Iris pigment epithelial cell (primary cell): Measurements from ENCODE around the gene CTU2.
"Not testable (repeated sequence)": the region's sequence is repeated elsewhere in the genome, so short reads cannot be mapped to it uniquely, and the experiment has no call there.

Experiments
- DNase-seq: peaks from one replicate; pipeline ENCODE4 v3.0.0-alpha.2; 2011; ENCODE audit warnings: low read depth

CTU2 gene

GRCh38 chr16:88706229-88706964 lies at the start of gene CTU2, which contains the start of gene RNF166:
TSS of gene CTU2 (plus strand) at chr16:88706503. CDS start at chr16:88706531, 28 bp downstream.
TSS of gene RNF166 (minus strand) at chr16:88706408. CDS start at chr16:88706325, 83 bp downstream.
- DNase-seq: peak; percentile 86

DNA sequence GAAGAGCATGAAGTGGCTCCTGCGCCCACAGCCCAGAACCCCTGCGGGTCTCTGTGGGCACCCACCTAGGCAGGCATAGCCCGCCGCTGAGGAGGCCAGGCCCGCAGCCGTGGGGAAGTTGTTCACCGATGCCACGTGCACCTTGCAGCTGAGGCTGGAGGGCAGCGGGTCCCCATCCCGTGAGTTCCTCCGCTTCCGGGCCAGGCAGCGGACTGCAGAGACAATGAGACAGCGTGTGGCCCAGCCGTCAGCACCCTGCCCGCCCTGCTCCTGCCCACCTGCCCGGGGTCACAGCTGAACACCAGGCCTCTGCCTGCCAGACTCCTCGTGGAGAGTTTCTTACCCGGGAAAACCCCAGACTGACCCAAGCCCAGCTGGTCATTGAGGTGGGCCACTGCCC lies 48.9 kb upstream of the CTU2 start:
- DNase-seq: no peak

- no peak for DNase-seq
Observed at GRCh38 chr16:88658714-88659113, 47.6 kb upstream of the CTU2 start.

GRCh38 chr16:88659160-88659559 lies 47.1 kb upstream of the CTU2 start:
- DNase-seq: no peak

GRCh38 chr16:88661468-88661867 lies 44.8 kb upstream of the CTU2 start:
- DNase-seq: no peak

DNA sequence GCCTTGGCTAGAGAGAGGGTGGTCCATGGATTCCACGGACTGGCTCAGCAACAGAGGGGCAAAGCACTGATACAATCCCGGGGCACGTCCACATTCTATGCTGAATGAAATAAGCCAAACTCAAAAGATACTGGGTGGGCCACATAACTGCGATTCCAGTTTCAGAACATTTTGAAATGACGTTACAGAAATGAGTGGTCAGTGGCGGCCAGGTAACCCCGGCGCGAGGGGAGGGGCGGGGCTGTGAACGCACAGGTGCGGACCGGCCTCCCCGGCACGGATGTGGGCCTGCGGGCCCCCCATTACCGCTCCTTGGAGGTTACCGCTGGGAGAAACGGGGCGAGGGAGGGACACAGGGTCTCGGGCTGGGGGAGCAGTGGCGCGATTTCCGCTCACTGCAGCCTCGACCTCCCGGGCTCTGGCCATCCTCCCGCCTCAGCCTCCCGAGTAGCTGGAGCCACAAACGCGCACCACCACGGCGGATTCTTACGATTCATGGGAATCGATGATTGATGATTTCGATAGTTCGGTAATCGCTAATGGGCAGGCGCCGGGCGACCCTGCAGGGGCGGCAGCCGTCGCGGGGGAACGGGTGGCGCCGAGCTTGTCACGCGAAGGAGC lies 44.0 kb upstream of the CTU2 start:
- no peak for DNase-seq

DNA sequence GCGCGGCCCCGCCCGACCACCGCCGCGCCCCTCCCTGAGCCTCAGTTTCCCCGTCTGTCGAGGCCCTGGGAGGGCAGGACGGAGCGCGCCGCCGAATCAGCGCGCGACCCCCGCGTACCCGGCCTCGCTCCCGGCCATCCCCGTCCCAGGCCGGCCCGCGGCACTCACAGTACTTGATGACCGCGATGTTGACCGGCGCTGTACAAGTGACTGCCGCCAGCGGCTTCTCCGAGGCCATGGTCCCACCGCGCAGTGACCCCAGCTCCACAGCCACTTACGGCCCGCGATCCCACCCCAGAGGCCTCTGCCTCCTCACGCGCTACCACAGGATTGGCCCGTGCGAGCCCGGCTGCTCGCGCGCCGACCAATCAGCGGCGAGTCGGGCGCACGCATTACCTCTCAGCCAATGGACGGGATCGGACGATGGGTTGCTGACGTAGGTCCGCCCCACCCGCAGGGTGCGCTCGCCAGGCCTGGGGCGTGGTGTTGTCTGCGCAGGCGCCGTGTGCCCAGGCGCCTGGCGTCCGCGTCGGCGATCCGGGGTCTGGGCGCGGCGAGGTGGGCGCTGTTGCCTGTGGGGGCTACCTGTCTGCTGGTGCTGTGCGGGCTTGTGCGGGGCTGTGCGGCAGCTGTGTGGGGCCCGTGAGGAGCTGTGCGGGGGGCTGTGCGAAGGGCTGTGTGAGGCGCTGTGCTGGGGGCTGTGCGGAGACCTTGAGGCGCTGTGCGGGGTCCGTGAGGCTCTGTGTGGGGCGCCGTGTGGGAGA lies 43.3 kb upstream of the CTU2 start, which contains the start of gene MVD:
TSS of gene MVD (minus strand) at position 249 of the 764 bp plus-strand sequence. CDS start at position 238, 11 bp downstream.
- DNase-seq: peak; percentile 98

- DNase-seq: no peak
Observed at GRCh38 chr16:88665148-88665547, 41.2 kb upstream of the CTU2 start.

DNA sequence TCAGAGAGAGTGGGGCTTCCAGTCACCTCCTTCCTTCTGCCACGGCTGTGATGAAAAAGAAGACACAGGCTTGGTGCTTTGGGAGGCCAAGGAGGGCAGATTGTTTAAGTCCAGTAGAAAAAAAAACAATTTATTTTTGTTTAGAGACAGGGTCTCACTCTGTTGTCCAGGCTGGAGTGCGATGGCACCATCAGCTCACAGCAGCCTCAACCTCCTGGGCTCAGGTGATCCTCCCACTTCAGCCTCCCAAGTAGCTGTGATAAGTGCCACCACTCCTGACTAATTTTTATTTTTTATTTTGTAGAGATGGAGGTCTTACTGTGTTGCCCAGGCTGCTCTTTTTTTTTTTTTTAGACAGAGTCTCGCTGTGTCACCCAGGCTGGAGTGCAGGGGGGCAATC lies 40.7 kb upstream of the CTU2 start:
- DNase-seq: no peak

DNA sequence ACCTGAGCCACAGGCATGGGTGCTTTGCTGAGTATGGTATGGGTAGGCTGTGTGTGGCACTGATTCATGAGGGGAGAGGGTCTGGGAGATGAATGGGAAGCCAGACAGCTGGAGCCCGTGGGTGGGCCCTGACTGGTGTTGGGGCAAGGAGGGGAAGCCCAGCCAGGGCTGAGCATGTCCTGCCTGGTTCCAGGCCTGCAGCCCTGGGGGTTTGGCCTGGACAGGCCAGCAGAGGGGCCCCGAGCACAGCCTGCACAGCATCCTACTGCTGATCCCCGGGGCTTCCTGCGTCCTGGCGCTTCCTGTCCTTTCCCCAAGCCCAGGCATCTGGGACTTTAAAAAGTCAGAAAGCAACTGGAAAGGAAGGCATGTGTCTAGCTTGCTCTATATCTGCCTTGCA lies 38.8 kb upstream of the CTU2 start:
- DNase-seq: peak; percentile 34

- not testable (repeated sequence) for DNase-seq
Observed at GRCh38 chr16:88669493-88669892, 36.8 kb upstream of the CTU2 start.

DNA sequence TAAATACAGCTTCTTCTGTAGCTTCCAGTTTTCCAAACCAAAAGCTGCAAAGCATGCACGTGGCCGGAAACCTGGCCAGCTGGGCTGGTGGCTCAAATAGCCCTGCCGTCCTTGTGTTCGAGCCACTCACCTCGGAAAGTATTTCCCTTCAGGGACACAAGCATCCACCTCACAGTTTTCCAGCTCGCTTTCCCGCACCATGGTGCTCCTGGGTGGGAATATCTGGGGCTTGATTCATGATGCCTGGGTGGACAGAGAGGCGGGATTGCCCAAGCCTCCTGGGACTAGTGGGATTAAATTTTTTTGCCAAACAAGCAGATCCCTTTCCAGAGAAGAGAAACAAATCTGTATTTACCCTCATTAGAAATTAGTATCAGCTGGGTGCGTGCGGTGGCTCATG lies 36.3 kb upstream of the CTU2 start:
- no peak for DNase-seq

DNA sequence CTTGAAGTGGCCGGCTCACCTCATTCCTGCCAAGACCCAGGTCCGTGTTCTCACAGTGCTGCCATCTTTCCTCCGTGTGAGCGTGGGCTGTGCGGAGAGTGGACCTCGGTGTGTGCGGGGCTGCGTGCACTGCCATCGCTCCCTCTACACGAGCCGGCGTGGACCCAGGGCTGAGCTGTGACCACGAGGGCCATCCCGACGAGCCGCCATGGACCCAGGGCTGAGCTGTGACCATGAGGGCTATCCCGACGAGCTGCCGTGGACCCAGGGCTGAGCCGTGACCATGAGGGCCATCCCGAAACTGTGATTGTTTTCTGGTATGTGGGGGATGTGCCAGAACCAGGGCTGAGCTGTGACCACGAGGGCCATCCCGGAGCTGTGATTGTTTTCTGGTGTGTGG lies 34.5 kb upstream of the CTU2 start:
- DNase-seq: no peak

DNA sequence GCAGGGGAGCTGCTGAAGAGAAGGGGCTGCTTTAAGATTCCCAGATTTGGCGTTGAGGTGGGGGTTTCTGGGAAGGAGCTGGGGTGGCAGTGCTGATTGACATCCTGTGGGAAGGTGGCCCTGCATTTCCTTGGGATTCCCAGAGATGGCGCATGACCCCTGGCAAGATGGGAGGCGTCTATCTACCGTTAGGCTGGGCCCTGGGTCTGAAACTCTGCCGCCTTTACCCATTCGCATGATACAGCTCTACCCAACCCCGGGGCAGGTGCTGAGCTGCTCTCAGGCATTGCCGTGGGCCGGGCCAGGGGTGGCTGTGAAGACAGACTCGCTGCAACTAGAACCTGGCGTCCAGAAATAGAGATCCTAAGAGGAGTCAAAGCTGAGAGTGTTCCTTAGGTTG lies 33.5 kb upstream of the CTU2 start:
- no peak for DNase-seq

DNA sequence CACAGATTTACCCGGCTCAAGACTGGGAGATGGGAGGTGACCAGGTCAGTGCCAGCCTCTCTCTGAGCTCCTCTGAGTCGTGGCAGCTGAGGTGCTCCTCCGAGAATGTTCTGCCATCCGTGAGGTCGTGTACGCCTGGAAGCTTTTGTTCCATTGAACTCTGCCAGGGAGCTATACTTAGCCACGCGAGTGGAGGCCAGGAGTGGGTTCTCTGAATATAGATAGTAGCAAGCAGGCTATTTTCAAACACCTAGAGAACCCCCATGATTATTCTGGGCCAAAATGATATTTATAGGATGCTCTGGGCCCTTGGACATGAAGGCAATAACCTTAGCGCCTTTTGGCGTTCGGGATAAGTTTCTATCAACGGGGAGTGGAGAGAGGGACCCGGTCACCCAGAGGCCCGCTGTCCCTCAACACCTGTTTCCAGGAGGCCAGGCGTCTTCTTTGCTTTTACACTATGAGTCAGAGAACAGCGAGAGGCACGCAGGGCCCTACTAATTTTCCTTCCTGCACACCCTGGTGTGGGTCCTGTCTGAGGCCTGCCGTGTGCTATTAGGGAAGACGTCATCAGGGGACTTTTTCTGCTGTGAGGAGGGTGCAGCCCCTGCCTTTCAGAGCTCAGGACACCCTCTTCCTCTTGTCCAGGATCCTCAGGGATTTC lies 32.5 kb upstream of the CTU2 start:
- DNase-seq: no peak

DNA sequence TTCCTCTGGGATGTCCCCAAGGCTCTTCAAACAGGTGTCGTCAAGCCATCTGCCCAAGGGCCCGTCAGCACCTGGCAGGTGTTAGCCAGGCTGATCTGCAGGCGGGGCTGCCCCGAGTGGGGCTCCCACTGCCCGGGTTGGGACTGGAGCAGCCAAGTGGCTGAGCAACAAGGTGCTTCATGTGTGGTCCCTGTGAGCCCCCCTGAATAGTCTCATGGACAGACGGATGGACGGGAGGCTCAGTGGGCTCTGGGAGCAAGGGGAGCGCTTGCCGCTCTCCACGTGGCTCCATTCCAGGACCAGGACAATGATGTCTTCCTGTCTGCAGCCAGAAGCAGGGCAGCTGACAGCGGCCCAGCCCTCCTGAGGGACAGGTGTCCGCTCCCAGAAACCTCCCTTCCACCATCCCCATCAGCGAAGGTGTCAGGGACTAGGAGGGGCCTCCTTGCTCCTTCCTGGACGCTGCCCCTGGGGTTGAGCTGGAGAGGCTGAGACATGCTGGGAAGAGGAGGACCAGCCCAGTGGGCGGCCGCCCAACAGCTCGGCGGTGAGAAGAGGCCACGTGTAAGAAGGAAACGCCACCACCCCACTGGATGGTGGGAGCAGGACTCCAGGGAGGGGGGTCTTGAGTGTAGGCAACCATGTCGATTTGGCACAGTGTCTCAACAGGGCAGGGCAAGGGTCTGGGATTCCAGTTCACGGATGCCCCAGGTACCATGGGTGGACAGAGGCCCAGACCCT lies 29.6 kb upstream of the CTU2 start:
- DNase-seq: no peak

- no peak for DNase-seq
Observed at GRCh38 chr16:88677721-88678120, 28.6 kb upstream of the CTU2 start.

- no peak for DNase-seq
Observed at GRCh38 chr16:88678224-88678979, 27.9 kb upstream of the CTU2 start.

- no peak for DNase-seq
Observed at GRCh38 chr16:88680554-88681083, 25.7 kb upstream of the CTU2 start.

DNA sequence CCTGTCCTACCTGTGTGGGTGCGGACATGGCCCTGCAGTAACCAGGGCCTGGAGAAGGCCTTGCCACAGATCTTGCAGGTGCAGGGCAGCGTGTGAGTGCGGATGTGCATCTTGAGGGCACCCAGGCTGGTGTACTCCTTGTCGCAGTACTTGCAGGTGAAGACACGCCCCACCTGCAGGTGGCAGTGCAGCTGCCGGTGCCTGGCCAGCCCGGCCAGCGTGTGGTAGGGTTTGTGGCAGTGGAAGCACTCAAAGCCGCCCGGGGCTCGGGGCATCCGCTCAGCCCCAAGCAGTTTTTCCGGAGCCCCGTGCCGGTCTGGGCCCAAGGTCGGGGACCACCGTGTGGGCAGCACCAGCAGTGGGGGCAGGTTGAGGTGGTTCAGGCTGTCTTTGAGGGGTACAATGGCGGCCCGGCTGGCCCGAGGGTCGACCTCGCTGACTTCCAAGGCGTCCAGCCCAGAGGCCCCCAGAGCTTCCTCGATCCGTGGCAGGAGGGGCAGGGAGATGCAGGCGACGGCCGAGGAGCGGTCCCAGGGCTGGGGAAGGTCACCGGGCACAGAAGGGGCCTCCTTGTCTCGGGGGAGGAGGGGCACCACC lies 25.1 kb upstream of the CTU2 start:
- no peak for DNase-seq
